GM18517 (cell line): ENCODE data around the gene SLC26A8.
"Not testable (repeated sequence)": the region's sequence is repeated elsewhere in the genome, so short reads cannot be mapped to it uniquely, and the experiment has no call there.

Source experiments
- ATAC-seq: cut with Tn5 transposase; IDR thresholded peaks from one replicate; pipeline ENCODE4 v1.9.1; 2021; ENCODE audit warnings: mild to moderate bottlenecking, moderate library complexity; ENCODE audit not compliant: unreplicated experiment

SLC26A8 gene

DNA sequence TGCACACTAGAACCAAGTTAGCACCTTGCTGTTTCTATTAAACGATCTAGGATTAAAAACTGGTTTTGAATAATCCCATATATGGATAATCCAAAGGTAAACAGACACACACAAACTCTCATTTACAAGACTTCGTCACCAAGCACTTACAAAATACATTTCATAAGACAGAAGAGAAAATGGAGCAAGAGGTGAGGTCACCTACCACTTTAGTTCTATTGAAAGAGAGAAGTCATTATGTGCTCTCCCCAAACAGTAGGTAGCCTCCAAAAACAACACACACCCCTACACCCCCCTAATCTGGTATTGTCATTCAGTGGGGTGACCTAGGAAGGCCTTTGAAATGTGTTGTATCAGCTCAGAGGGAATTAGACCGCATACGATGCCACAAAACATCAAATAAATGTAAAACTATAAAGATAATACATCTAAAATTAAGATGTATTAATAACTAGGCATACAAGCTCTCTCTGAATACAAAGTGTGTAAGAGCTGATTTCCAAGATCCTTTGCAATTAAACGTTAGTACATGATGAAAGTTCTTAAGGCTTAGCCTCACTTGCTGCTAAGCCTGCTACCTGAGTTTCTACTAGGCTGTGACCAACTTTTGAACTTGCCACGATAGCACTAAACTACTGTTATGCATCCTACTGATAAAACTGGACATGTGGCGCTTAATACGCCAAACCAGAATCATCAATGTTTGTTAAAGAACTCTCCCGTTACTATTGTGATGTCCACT, 105.2 kb downstream of the SLC26A8 start:
- ATAC-seq: peak; percentile 7

- not testable (repeated sequence) for ATAC-seq
These were observed 107.5 kb downstream of the SLC26A8 start for GRCh38 chr6:35916893-35917292.

- no peak for ATAC-seq
These were observed 108.4 kb downstream of the SLC26A8 start for GRCh38 chr6:35916056-35916455.

DNA sequence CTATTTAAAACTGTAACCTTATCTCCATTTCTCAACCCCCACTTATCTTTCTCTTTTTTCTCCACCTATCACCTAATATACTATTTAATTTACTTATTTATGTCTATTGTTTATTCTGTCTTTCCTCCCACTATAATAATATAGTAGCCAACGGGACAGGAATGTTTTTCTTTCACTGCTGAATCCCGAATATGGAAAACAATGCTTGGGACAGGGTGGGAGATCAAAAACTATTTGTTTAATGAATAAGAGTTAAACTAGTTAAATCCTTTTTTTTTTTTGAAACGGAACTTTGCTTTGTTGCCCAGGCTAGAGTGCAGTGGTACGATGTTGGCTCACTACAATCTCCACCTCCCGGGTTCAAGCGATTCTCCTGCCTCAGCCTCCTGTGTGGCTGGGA, 109.9 kb downstream of the SLC26A8 start:
- no peak for ATAC-seq

DNA sequence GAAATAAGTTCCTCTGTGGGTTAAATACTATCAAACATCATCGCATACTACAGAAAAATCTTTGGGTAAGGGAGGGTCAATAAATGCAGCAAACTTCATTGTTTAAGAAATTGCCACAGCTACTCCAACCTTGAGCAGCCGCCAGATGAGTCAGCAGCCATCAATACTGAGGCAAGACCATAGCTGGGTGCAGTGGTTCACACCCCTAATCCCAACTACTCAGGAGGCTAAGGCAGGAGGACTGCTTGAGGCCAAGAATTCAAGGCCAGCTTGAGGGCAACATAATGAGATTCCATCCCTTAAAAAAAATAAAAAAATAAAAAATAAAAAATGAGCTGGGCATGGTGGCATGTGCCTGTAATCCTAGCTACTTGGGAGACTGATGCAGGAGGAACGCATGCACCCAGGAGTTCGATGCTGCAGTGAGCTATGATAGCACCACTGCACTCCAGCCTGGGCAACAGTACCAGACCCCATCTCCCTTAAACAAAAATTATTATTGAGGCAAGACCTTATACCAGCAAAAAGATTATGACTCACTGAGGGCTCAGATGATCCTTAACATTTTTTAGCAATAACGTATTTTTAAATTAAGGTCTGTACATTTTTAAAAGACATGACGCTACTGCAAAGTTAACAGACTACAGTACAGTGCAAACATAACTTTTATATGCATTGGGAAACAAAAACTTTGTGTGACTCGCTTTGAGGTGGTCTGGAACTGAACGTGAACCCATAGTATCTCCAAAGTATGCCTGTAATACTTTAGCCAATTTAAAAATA, 112.4 kb downstream of the SLC26A8 start:
- no peak for ATAC-seq

DNA sequence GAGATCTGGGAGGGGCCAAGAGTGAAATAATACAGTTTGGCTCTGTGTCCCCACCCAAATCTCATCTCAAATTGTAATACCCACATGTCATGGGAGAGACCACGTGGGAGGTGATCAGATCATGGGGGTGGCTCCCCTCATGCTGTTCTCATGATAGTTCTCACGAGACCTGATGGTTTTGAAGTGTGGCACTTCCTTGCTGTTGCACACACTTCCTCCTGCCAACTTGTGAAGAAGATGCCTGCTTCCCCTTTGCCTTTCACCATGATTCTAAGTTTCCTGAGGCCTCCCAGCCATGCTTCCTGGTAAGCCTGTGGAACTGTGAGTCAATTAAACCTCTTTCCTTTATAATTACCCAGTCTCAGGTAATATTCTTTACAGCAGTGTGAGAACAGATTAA, 114.9 kb downstream of the SLC26A8 start:
- not testable (repeated sequence) for ATAC-seq

GRCh38 chr6:35908753-35909401, 115.6 kb downstream of the SLC26A8 start:
- ATAC-seq: not testable (repeated sequence)

- ATAC-seq: no peak
These were observed 116.7 kb downstream of the SLC26A8 start for GRCh38 chr6:35907750-35908149.

DNA sequence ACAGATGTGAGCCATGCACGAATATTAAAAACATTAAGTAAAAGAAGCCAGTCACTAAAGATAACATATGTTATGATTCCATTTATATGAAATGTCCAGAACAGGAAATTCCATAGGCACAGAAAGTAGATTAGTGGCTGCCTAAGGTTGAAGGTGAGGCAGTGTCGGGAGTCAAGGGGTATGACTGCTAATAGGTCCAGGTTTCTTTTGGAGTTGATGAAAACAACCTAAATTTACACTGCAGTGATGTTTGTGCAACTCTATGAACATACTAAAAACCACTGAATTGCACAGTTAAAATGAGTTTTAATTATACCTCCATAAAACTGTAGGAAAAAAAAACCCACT, 118.0 kb downstream of the SLC26A8 start:
- ATAC-seq: no peak

DNA sequence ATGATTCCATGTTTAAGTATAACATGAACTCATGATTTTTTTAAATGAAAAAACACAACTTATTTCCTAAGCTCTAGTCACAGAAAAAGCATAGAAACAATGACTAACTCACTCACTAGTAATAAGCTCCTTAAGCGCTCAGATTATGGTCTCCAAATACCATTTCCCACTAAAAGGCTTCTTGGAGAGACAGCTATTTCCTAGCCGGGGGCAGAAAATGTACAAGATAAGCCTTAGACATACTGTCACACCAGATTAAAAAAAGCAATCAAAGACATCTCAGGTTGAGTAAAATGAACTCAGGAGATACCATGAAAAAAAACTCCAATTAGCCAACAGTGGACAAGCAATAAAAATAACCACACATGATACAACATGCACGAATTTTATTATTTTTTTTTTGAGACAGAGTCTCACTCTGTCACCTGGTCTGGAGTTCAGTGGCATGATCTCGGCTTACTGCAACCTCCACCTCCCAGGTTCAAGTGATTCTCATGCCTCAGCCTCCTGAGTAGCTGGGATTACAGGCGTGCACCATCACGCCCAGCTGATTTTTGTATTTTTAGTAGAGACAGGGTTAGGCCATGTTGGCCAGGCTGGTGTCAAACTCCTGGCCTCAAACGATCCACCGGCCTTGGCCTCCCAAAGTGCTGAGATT, 118.5 kb downstream of the SLC26A8 start:
- no peak for ATAC-seq

DNA sequence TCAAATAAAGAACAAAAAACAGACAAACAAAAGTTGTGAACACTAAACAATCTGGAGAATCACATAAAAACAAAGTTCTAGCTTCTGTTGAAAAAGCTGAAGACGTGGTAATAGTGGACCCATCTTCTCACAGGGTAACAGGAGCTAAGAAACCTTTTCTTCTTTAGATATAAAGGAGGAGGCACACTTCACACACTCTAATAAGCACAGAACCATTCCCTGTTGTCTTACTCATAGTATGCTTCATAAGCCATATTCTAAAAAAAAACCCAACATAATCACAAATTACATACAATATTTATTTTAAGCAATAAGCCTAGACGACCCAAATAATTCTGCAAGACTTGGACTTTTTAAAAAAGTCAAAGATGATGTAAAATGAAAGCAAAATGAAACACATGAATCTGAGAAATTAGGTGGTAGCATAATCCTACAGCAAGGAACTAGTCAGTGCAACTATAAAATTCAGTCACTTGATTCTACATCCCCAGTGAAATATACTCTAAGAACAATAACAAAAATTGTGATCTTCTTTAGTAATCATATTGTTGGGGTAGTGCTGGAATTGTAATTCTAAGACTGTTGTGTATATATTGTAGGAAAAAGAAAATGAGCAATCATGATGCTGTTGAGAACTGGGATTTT, 119.2 kb downstream of the SLC26A8 start:
- no peak for ATAC-seq

- no peak for ATAC-seq
These were observed 120.8 kb downstream of the SLC26A8 start for GRCh38 chr6:35903679-35904078.

DNA sequence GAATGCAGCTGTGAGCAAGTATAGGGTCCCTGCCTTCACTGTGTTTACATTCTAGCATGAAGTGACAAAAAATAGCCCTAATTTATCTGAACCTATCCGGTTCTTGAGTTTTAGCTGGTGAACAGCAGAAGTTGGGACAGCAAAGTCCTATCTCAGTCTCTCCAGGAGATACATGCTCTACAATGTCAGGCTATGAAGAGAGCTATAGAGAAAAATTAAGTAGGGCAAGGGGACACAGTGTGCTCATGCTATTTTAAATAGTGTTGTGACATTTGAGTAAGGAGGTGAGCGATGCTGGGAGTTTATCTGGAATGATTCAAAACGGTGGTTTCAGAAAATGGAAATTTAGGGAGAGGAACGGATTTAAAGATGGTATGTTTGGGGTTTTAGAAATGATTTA, 124.0 kb downstream of the SLC26A8 start:
- ATAC-seq: no peak

DNA sequence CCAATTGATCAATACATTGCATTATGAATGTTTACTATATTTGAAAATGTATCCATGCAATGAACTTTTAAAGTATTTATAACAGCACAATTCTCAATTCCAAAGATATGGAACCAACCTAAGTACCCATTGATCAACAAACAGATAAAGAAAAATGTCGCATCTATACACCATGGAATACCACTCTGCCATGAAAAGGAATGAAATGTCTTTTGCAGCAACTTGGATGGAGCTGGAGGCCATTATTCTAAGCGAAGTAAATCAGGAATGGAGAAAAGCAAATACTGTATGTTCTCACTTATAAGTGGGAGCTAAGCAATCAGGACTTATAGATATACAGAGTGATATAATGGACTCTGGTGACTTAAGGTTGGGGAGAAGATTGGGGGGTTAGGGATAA, 126.4 kb downstream of the SLC26A8 start:
- ATAC-seq: no peak

GRCh38 chr6:35897486-35897885, 127.0 kb downstream of the SLC26A8 start:
- ATAC-seq: no peak

- ATAC-seq: no peak
These were observed 127.4 kb downstream of the SLC26A8 start for GRCh38 chr6:35897036-35897435.

DNA sequence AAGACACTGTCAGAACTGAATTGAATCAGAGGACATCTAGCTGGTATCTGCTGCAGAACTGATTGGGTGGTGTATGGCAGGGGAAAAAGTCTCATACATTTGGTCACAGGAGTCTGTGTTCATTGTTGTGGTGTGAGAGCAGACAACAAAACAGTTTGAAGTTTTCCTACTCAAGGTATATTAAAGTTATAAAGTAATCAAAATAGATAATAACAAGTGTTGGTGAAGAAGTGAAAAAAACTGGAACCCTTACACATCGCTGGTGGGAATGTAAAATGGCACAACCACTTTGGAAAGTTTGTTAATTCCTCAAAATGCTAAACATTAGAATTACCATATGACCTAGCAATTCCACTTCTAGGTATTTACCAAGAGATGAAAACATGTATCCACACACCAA, 128.2 kb downstream of the SLC26A8 start:
- no peak for ATAC-seq

- ATAC-seq: no peak
These were observed 128.9 kb downstream of the SLC26A8 start for GRCh38 chr6:35895560-35895959.

DNA sequence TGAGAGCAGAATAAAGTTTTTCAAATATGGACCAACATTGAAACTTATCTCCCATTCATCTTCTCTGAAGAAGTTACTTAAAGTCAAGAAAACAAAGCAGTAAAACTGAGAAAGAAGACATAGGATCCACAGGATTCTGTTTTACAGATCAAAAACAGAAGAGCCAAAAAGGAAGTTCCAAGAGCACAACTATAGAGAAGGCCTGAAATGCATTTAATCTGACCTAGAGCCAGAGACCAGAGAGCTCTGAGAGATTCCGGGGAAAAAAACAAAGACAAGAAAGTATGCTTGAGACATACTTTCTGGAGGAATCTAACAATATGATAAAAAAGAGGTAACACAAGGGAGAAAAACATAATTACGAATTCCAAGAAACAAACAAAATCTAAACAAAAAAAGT, 129.7 kb downstream of the SLC26A8 start:
- ATAC-seq: no peak
